ENCODE data around the gene GFRA1.

The GFRA1 gene

GRCh38 chr10:116253716-116254115 is 19.3 kb downstream of the GFRA1 start:
- TF ChIP-seq, protein P1, sequence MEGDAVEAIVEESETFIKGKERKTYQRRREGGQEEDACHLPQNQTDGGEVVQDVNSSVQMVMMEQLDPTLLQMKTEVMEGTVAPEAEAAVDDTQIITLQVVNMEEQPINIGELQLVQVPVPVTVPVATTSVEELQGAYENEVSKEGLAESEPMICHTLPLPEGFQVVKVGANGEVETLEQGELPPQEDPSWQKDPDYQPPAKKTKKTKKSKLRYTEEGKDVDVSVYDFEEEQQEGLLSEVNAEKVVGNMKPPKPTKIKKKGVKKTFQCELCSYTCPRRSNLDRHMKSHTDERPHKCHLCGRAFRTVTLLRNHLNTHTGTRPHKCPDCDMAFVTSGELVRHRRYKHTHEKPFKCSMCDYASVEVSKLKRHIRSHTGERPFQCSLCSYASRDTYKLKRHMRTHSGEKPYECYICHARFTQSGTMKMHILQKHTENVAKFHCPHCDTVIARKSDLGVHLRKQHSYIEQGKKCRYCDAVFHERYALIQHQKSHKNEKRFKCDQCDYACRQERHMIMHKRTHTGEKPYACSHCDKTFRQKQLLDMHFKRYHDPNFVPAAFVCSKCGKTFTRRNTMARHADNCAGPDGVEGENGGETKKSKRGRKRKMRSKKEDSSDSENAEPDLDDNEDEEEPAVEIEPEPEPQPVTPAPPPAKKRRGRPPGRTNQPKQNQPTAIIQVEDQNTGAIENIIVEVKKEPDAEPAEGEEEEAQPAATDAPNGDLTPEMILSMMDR (IDR thresholded peaks at IDR 0.05; ENCODE audit: low read depth, low read length) = no peak
- no peak for DNase-seq
- H3K4me1 ChIP-seq = no peaks in the 10 kb centered on the region
- no peak overlapping the region for H3K4me3 ChIP-seq (ENCODE audit: low read depth, low read length)
- H3K27me3 ChIP-seq = no peaks in the 10 kb centered on the region
- H3K9me3 ChIP-seq = no peaks in the 10 kb centered on the region
- no peaks in the 10 kb centered on the region for H3K36me3 ChIP-seq

GRCh38 chr10:116251602-116252395 is 21.2 kb downstream of the GFRA1 start:
- no peaks in the 10 kb centered on the region for H3K9me3 ChIP-seq
- H3K27me3 ChIP-seq = no peaks in the 10 kb centered on the region
- no peaks in the 10 kb centered on the region for H3K36me3 ChIP-seq
- DNase-seq = no peak
- no peak overlapping the region for H3K4me3 ChIP-seq (ENCODE audit: low read depth, low read length)
- H3K4me1 ChIP-seq = no peaks in the 10 kb centered on the region
- TF ChIP-seq, protein P1 (IDR thresholded peaks at IDR 0.05; ENCODE audit: low read depth, low read length) = no peak

GRCh38 chr10:116247691-116248090 is 25.3 kb downstream of the GFRA1 start:
- H3K4me3 ChIP-seq (ENCODE audit: low read depth, low read length) = no peak overlapping the region
- H3K9me3 ChIP-seq = no peaks in the 10 kb centered on the region
- H3K27me3 ChIP-seq = no peaks in the 10 kb centered on the region
- no peak for DNase-seq
- H3K36me3 ChIP-seq = no peaks in the 10 kb centered on the region
- TF ChIP-seq, protein P1 (IDR thresholded peaks at IDR 0.05; ENCODE audit: low read depth, low read length) = no peak
- no peaks in the 10 kb centered on the region for H3K4me1 ChIP-seq

- no peaks in the 10 kb centered on the region for H3K27me3 ChIP-seq
- H3K4me1 ChIP-seq = no peaks in the 10 kb centered on the region
- H3K9me3 ChIP-seq = no peaks in the 10 kb centered on the region
- TF ChIP-seq, protein P1 (IDR thresholded peaks at IDR 0.05; ENCODE audit: low read depth, low read length) = no peak
- no peak overlapping the region for H3K4me3 ChIP-seq (ENCODE audit: low read depth, low read length)
- DNase-seq = no peak
- no peaks in the 10 kb centered on the region for H3K36me3 ChIP-seq
These were observed 26.7 kb downstream of the GFRA1 start for GRCh38 chr10:116246263-116246662.

DNA sequence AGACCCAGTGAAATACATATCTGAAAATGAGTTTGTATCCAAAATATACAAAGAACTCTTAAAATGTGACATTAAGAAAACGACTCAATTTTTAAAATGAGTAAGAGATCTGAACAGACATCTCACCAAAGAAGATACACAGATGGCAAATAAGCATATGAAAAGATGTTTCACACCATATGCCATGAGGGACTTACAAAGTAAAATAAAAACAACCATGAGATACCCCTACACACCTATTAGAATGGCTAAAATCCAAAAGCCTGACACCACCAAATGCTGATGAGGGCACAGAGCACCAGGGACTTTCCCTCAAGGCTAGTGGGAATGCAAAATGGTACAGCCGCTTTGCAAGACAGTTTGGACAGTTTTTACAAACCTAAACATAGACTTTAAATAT is 27.9 kb downstream of the GFRA1 start:
- no peaks in the 10 kb centered on the region for H3K36me3 ChIP-seq
- TF ChIP-seq, protein P1 (IDR thresholded peaks at IDR 0.05; ENCODE audit: low read depth, low read length) = no peak
- no peak for DNase-seq
- H3K4me3 ChIP-seq (ENCODE audit: low read depth, low read length) = no peak overlapping the region
- no peaks in the 10 kb centered on the region for H3K27me3 ChIP-seq
- no peaks in the 10 kb centered on the region for H3K9me3 ChIP-seq
- H3K4me1 ChIP-seq = no peaks in the 10 kb centered on the region

GRCh38 chr10:116241642-116242410 is 31.2 kb downstream of the GFRA1 start:
- no peaks in the 10 kb centered on the region for H3K36me3 ChIP-seq
- no peaks in the 10 kb centered on the region for H3K4me1 ChIP-seq
- no peak overlapping the region for H3K4me3 ChIP-seq (ENCODE audit: low read depth, low read length)
- H3K9me3 ChIP-seq = no peaks in the 10 kb centered on the region
- H3K27me3 ChIP-seq = no peaks in the 10 kb centered on the region
- TF ChIP-seq, protein P1 (IDR thresholded peaks at IDR 0.05; ENCODE audit: low read depth, low read length) = no peak
- DNase-seq = no peak

All from BE2C (cell line).